ENCODE measurements around the gene RBPMS2.
"Not testable (repeated sequence)": the region's sequence is repeated elsewhere in the genome, so short reads cannot be mapped to it uniquely, and the experiment has no call there.

The RBPMS2 gene

DNA sequence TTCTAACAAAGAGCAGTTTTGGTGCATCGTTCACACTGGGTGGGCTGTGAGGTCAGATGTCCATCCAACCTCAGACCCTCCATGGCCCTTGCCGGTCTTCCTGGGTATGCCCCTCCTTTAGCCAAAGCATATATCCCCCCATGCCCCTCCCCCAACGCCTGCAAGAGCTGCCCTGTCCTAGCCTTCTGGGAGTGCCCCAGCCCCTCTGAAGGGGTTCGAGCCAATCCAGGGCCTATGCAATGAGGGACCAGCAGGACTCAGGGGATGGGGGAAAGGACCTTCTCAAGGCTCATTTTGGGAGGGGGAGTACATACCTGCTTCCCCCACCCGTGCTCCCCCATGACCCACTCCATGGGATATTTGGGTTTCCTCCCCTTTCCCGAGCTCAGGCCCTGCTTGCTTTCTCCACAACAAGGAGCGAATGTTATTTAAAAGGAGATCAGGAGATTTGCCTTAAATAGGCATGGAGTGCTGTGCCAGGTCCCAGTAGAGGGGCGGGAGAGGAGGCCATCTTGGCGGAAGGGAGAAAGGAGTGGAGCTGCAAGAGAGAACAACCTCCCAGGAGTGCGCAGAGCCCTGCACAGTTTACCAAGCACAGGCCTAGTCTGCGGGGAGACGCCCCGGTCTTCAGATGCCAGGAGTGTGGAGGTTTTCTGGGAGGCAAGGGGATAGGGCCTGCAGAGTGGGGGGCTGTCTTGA lies 31.8 kb upstream of the RBPMS2 start:
- Histone ChIP-seq H3K4me3 (ENCODE audit: low read depth, low read length) (peak overlapping the region; percentile 40), H3K27ac (ENCODE audit: low read depth, low read length) (peak overlapping the region; percentile 98), H3K4me1 (ENCODE audit: control insufficient read depth, insufficient read depth, low read length) (peaks cover 58% of the 10 kb centered on the region)

GRCh38 chr15:64806509-64806908 lies 31.1 kb upstream of the RBPMS2 start:
- H3K27ac ChIP-seq (ENCODE audit: low read depth, low read length): peak overlapping the region; percentile 98

More for the DNA sequence above, 31.8 kb upstream of the RBPMS2 start:
- no peaks in the 10 kb centered on the region for H3K36me3 ChIP-seq (ENCODE audit: control insufficient read depth, insufficient read depth, low read length)
- peak overlapping the region; percentile 85 for H3K9ac ChIP-seq (ENCODE audit: low read depth, low read length)
- no peaks in the 10 kb centered on the region for H3K9me3 ChIP-seq (ENCODE audit: control insufficient read depth, insufficient read depth, low read length)
- no peaks in the 10 kb centered on the region for H3K27me3 ChIP-seq (ENCODE audit: control insufficient read depth, insufficient read depth, low read length)

GRCh38 chr15:64804619-64805018 lies 29.2 kb upstream of the RBPMS2 start:
- H3K9ac ChIP-seq (ENCODE audit: low read depth, low read length): no peak overlapping the region
- no peaks in the 10 kb centered on the region for H3K27me3 ChIP-seq (ENCODE audit: control insufficient read depth, insufficient read depth, low read length)
- H3K4me1 ChIP-seq (ENCODE audit: control insufficient read depth, insufficient read depth, low read length): peaks cover 33% of the 10 kb centered on the region

More at GRCh38 chr15:64806509-64806908, 31.1 kb upstream of the RBPMS2 start:
- Histone ChIP-seq H3K27me3 (ENCODE audit: control insufficient read depth, insufficient read depth, low read length) (no peaks in the 10 kb centered on the region), H3K36me3 (ENCODE audit: control insufficient read depth, insufficient read depth, low read length) (no peaks in the 10 kb centered on the region), H3K4me1 (ENCODE audit: control insufficient read depth, insufficient read depth, low read length) (peaks cover 51% of the 10 kb centered on the region), H3K9ac (ENCODE audit: low read depth, low read length) (peak overlapping the region; percentile 85), H3K4me3 (ENCODE audit: low read depth, low read length) (0 out of 2 replicates have a peak overlapping the region, but pooled peaks have one; percentile 40), H3K9me3 (ENCODE audit: control insufficient read depth, insufficient read depth, low read length) (no peaks in the 10 kb centered on the region)

DNA sequence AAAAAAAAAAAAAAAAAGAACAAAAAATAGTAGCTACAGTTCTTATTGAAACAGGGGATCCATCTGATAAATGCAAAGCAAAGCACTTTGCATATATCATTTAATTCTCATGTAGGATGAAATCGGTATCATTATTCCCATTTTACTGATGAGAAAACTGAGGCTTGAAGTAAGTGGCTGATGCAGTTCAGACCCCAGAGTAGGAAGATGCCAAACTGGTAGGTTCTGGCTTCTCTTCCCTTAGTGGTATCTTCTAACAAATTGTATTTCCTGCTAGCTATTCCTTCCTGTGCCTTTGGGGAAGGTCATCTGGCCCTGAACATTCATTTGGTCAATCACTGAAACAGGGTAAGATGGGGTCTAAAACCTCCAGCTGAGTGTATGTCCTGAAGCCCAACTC lies 28.1 kb upstream of the RBPMS2 start:
- H3K4me3 ChIP-seq (ENCODE audit: low read depth, low read length): no peak overlapping the region

More at GRCh38 chr15:64804619-64805018, 29.2 kb upstream of the RBPMS2 start:
- Histone ChIP-seq H3K27ac (ENCODE audit: low read depth, low read length) (no peak overlapping the region), H3K4me3 (ENCODE audit: low read depth, low read length) (no peak overlapping the region), H3K9me3 (ENCODE audit: control insufficient read depth, insufficient read depth, low read length) (no peaks in the 10 kb centered on the region), H3K36me3 (ENCODE audit: control insufficient read depth, insufficient read depth, low read length) (no peaks in the 10 kb centered on the region)

DNA sequence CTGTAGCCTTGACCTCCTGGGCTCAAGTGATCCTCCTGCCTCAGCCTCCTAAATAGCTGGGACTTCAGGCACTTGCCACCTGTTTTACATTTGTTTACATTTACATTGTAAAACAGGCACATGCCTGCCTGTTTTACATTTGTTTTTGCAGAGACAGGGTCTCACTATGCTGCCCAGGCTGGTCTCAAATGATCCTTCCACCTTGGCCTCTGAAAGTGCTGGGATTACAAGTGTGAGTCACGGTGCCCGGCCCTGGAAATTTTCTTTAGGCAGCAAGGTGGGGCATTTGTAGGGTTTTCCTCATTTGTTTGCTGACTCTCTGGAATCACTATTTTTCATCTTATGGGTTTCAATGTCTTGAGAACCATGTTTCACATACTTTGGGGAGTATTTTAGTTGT lies 25.1 kb upstream of the RBPMS2 start:
- H3K4me3 ChIP-seq (ENCODE audit: low read depth, low read length): no peak overlapping the region
- no peak overlapping the region for H3K9ac ChIP-seq (ENCODE audit: low read depth, low read length)
- H3K4me1 ChIP-seq (ENCODE audit: control insufficient read depth, insufficient read depth, low read length): 0 out of 2 replicates have a peak, but pooled peaks cover 2% of the 10 kb centered on the region
- no peaks in the 10 kb centered on the region for H3K9me3 ChIP-seq (ENCODE audit: control insufficient read depth, insufficient read depth, low read length)
- no peaks in the 10 kb centered on the region for H3K27me3 ChIP-seq (ENCODE audit: control insufficient read depth, insufficient read depth, low read length)
- H3K36me3 ChIP-seq (ENCODE audit: control insufficient read depth, insufficient read depth, low read length): no peaks in the 10 kb centered on the region
- no peak overlapping the region for H3K27ac ChIP-seq (ENCODE audit: low read depth, low read length)

More for the DNA sequence above, 28.1 kb upstream of the RBPMS2 start:
- H3K27me3 ChIP-seq (ENCODE audit: control insufficient read depth, insufficient read depth, low read length): no peaks in the 10 kb centered on the region
- no peaks in the 10 kb centered on the region for H3K9me3 ChIP-seq (ENCODE audit: control insufficient read depth, insufficient read depth, low read length)
- H3K9ac ChIP-seq (ENCODE audit: low read depth, low read length): no peak overlapping the region
- H3K4me1 ChIP-seq (ENCODE audit: control insufficient read depth, insufficient read depth, low read length): peaks cover 26% of the 10 kb centered on the region
- no peak overlapping the region for H3K27ac ChIP-seq (ENCODE audit: low read depth, low read length)
- no peaks in the 10 kb centered on the region for H3K36me3 ChIP-seq (ENCODE audit: control insufficient read depth, insufficient read depth, low read length)

DNA sequence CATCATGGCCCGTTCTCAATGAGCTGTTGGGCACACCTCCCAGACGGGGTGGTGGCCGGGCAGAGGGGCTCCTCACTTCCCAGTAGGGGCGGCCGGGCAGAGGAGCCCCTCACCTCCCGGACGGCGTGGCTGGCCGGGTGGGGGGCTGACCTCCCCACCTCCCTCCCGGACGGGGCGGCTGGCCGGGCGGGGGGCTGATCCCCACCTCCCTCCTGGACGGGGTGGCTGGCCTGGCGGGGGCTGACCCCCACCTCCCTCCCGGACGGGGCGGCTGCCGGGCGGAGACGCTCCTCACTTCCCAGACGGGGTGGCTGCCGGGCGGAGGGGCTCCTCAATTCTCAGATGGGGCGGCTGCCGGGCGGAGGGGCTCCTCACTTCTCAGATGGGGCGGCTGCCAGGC lies 23.5 kb upstream of the RBPMS2 start:
- not testable (repeated sequence) for H3K27ac ChIP-seq (ENCODE audit: low read depth, low read length); H3K4me3 ChIP-seq (ENCODE audit: low read depth, low read length); H3K9me3 ChIP-seq (ENCODE audit: control insufficient read depth, insufficient read depth, low read length); H3K27me3 ChIP-seq (ENCODE audit: control insufficient read depth, insufficient read depth, low read length); H3K36me3 ChIP-seq (ENCODE audit: control insufficient read depth, insufficient read depth, low read length); H3K4me1 ChIP-seq (ENCODE audit: control insufficient read depth, insufficient read depth, low read length); H3K9ac ChIP-seq (ENCODE audit: low read depth, low read length)

GRCh38 chr15:64795921-64796320 lies 20.5 kb upstream of the RBPMS2 start:
- H3K4me1 ChIP-seq (ENCODE audit: control insufficient read depth, insufficient read depth, low read length); H3K27ac ChIP-seq (ENCODE audit: low read depth, low read length); H3K4me3 ChIP-seq (ENCODE audit: low read depth, low read length); H3K9ac ChIP-seq (ENCODE audit: low read depth, low read length); H3K36me3 ChIP-seq (ENCODE audit: control insufficient read depth, insufficient read depth, low read length); H3K9me3 ChIP-seq (ENCODE audit: control insufficient read depth, insufficient read depth, low read length); H3K27me3 ChIP-seq (ENCODE audit: control insufficient read depth, insufficient read depth, low read length): not testable (repeated sequence)

GRCh38 chr15:64795299-64795698 lies 19.9 kb upstream of the RBPMS2 start:
- not testable (repeated sequence) for H3K36me3 ChIP-seq (ENCODE audit: control insufficient read depth, insufficient read depth, low read length); H3K9ac ChIP-seq (ENCODE audit: low read depth, low read length); H3K4me1 ChIP-seq (ENCODE audit: control insufficient read depth, insufficient read depth, low read length); H3K27ac ChIP-seq (ENCODE audit: low read depth, low read length); H3K27me3 ChIP-seq (ENCODE audit: control insufficient read depth, insufficient read depth, low read length); H3K9me3 ChIP-seq (ENCODE audit: control insufficient read depth, insufficient read depth, low read length); H3K4me3 ChIP-seq (ENCODE audit: low read depth, low read length)

DNA sequence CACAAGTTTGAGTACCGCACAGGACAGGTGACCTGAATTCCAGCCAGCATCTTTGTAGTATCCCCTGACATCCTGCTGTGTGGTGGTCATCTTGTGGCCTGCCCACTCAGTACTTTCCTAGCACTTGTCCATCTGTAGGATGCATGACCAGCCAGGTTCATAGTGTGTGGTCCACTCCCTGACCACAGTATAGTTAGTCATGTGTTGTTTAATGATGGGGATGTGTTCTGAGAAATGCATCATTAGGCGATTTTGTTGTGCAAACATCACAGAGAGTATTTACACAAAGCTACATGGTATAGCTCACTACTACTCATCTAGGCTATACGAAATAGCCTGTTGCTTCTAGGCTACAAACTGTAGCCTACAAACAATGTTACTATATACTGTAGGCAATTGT lies 16.9 kb upstream of the RBPMS2 start:
- H3K4me1 ChIP-seq (ENCODE audit: control insufficient read depth, insufficient read depth, low read length): no peaks in the 10 kb centered on the region
- H3K36me3 ChIP-seq (ENCODE audit: control insufficient read depth, insufficient read depth, low read length): no peaks in the 10 kb centered on the region
- H3K27me3 ChIP-seq (ENCODE audit: control insufficient read depth, insufficient read depth, low read length): no peaks in the 10 kb centered on the region
- no peak overlapping the region for H3K9ac ChIP-seq (ENCODE audit: low read depth, low read length)
- no peak overlapping the region for H3K4me3 ChIP-seq (ENCODE audit: low read depth, low read length)
- H3K9me3 ChIP-seq (ENCODE audit: control insufficient read depth, insufficient read depth, low read length): no peaks in the 10 kb centered on the region
- H3K27ac ChIP-seq (ENCODE audit: low read depth, low read length): no peak overlapping the region

- Histone ChIP-seq H3K27ac (ENCODE audit: low read depth, low read length) (no peak overlapping the region), H3K27me3 (ENCODE audit: control insufficient read depth, insufficient read depth, low read length) (no peaks in the 10 kb centered on the region), H3K4me1 (ENCODE audit: control insufficient read depth, insufficient read depth, low read length) (no peaks in the 10 kb centered on the region), H3K9me3 (ENCODE audit: control insufficient read depth, insufficient read depth, low read length) (no peaks in the 10 kb centered on the region), H3K36me3 (ENCODE audit: control insufficient read depth, insufficient read depth, low read length) (no peaks in the 10 kb centered on the region), H3K4me3 (ENCODE audit: low read depth, low read length) (no peak overlapping the region), H3K9ac (ENCODE audit: low read depth, low read length) (no peak overlapping the region)
These were observed 16.0 kb upstream of the RBPMS2 start for GRCh38 chr15:64791401-64791800.

GRCh38 chr15:64783796-64784195 lies 8.4 kb upstream of the RBPMS2 start:
- peaks cover 21% of the 10 kb centered on the region for H3K4me1 ChIP-seq (ENCODE audit: control insufficient read depth, insufficient read depth, low read length)
- no peak overlapping the region for H3K4me3 ChIP-seq (ENCODE audit: low read depth, low read length)
- no peaks in the 10 kb centered on the region for H3K9me3 ChIP-seq (ENCODE audit: control insufficient read depth, insufficient read depth, low read length)
- H3K27me3 ChIP-seq (ENCODE audit: control insufficient read depth, insufficient read depth, low read length): no peaks in the 10 kb centered on the region
- no peak overlapping the region for H3K9ac ChIP-seq (ENCODE audit: low read depth, low read length)
- H3K36me3 ChIP-seq (ENCODE audit: control insufficient read depth, insufficient read depth, low read length): no peaks in the 10 kb centered on the region
- no peak overlapping the region for H3K27ac ChIP-seq (ENCODE audit: low read depth, low read length)

All from HUES48 (cell line).